ENCODE data around the gene NUDT8.
"Not testable (repeated sequence)": the region's sequence is repeated elsewhere in the genome, so short reads cannot be mapped to it uniquely, and the experiment has no call there.

The NUDT8 gene

DNA sequence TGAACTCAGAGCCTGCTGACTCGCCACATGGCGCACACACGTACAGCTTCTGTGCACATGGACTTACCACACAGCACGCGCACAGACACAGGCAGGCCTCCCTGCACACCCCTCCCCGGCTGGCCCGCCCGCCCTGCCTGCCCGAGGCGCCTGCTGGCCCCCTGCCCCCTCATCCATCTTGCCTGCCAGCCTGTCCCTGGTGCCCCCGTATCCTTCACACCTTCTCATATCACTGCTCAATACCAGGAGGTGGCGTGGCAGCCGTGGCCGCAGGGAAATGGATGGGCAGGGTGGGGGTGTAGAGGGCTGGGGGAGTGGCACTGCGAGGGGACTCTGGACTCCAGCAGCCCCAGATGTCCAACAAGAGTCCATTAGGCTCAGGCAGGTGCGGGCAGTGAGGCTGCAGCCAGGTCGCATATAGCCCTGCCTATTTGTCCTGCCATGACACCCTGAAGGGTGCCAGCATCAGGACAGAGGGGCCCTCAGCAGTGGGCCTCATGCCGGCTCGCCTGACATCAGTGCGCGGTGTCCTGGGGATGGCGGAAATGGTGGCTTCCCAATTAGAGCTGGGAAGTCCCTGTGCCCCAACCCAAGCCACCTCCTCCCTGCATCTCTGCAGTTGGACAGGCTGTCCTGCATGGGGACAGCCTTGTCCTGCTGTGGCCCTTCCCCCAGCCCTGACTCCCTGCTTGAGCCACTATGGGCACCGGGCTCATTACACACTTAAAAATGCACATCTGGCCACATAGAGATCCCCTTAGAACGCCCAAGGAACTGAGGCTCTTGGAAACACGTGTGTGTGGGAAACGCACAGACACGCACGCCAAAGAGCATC is 11.8 kb upstream of the NUDT8 start:
- DNase-seq (ENCODE audit: low read depth) = no peak

DNA sequence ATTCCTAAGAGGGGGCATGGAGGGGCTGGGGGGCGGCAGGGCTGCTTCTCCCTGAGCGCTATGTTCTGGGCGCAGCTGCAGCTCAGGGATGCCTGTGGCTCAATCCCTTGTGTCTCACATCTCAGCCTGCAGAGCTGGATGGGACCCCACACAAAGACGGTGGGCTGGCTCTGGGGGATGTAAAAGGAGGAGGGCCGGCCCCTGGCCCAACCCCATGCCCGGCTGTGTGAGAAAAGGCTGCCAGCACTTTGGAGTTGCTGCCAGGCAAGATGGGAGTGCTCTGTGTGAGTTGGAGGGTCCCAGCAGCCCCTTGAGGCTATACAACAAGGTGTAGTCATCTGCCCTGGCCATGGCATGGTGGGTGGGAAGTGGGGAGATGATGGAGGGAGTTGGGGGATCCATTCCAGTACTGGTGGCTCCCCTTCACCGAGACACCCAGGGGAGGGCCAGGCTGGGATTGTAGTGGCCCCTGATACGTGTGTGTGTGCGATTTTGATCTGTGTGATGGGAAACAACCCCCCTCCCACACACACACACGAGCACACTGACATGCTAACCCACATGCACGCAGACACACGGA is 11.1 kb upstream of the NUDT8 start:
- DNase-seq (ENCODE audit: low read depth) = no peak

DNA sequence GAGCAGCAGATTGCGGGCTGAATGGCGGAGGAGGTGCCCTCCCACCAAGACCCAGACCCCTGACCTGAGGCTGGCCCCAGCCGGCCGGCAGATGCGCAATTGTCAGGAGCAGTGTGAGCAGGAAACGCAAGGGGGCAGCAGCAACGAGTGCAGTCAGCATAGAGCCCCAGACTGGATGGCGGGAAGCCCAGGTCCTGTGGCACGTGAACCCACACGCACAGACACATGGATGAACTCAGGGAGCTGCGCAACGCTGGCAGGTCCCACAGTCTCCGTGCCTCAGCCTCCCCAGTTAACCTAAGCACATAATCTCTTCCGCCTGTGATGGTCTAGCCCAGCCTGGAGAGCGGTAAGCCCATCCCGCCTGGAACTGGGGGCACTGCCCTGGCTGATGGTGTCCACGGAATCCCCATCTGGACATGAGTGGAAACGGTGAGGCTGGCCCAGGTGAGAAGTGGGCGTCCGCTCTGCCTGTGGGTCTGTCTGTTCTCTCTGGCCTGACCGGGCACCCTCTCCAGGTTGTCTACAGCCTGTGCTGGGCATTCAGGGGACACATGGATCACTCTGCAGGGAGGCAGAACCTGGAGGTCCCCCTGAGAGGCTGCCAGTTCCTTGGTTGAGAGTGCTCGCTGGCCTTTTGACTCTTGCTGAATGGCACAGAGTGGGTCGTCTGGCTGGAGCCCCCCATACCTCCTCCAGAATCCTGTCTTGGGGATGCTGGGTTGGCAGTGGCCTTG is 10.5 kb upstream of the NUDT8 start:
- peak; percentile 26 for DNase-seq (ENCODE audit: low read depth)

- no peak for DNase-seq (ENCODE audit: low read depth)
Observed at GRCh38 chr11:67639438-67639859, 9.7 kb upstream of the NUDT8 start, which contains the start of gene TBX10. TSS of gene TBX10 (minus strand) at chr11:67639763. CDS start at chr11:67639472, 291 bp downstream.

DNA sequence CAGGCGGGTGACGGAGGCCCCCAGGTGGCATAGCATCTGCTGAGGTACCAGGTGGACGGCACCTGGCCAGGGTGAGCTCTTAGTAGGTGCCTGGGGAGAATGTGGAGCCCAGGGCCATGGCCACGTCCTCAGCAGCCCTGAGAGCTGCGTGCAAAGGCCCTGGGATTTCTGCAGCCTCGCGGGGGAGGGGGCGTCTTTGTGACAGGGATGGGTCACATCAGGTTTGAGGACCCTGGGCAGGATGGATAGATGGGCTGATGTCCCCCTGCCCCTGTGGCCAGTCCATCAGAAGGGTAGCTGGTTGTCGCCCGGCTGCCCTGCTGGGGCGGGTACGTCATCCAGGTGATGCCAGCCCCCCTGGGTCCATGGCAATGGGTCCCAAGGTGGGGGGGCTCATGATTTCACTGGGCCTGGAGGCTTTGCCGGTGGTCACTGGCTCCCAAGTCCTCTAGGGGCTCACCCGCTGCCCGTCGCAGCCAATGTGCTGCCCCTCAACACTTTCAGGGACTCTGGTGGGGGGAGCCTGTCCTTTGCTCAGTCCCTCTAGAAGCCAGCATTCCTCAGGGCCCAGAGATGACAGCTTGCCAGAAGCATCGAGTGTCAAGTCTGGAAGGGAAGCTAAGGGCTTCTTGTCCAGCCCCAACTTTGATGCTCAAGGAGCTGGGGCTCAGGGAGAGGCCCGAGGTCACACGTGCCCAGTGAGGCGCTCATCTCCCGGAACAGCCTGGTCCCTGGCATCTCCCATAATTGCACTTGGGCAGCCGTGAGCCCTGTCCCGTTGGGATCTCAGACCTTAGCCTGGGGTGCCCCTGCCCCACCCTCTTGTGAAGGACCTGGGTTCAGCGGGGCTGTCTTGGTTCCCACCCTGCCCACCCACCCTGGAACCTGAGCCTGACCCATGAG is 9.0 kb upstream of the NUDT8 start:
- no peak for DNase-seq (ENCODE audit: low read depth)

DNA sequence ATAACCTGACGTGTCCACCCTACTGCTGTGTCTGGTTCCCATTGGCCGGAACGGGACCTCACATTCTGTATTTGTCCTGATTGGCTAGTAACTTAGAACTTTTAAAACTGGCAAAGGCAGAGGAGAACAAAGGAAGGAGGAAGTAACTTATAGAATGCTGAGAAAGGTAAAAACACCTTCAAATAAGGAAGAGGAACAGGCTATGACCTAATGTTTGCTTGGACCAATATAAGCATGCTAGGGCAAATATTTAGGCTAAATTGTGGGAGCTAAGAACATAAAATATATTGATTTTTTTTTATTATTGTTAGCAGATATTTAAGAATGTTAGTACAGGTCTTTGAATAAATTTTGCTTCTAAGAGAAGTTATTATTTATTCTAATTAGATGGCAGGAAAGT is 7.7 kb upstream of the NUDT8 start:
- not testable (repeated sequence) for DNase-seq (ENCODE audit: low read depth)

DNA sequence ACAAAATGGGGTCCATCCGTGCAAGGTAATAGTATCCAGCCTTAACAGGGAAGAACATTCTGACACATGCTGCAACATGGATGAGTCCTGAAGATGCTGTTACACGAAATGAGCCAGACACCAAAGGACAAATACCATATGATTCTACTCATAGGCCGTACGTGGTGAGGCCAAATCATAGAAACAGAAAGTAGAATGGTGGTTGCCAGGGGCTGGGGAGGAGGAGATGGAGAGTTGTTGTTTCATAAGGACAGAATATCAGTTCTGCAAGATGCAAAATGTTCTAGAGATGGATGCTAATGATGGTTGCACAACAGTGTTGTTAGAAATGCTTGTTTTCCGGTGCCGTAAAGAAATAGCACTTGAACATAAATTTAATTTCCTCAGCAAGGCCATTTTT is 7.2 kb upstream of the NUDT8 start:
- DNase-seq (ENCODE audit: low read depth) = no peak

- DNase-seq (ENCODE audit: low read depth) = no peak
Observed at GRCh38 chr11:67635231-67635521, 5.4 kb upstream of the NUDT8 start.

- no peak for DNase-seq (ENCODE audit: low read depth)
Observed at GRCh38 chr11:67634366-67635230, 4.9 kb upstream of the NUDT8 start.

GRCh38 chr11:67633758-67634365 is 4.1 kb upstream of the NUDT8 start:
- no peak for DNase-seq (ENCODE audit: low read depth)

- DNase-seq (ENCODE audit: low read depth) = no peak
Observed at GRCh38 chr11:67632982-67633755, 3.4 kb upstream of the NUDT8 start.

GRCh38 chr11:67632175-67632981 is 2.6 kb upstream of the NUDT8 start:
- DNase-seq (ENCODE audit: low read depth) = no peak

- no peak for DNase-seq (ENCODE audit: low read depth)
Observed at GRCh38 chr11:67631853-67632174, 2.1 kb upstream of the NUDT8 start.

DNA sequence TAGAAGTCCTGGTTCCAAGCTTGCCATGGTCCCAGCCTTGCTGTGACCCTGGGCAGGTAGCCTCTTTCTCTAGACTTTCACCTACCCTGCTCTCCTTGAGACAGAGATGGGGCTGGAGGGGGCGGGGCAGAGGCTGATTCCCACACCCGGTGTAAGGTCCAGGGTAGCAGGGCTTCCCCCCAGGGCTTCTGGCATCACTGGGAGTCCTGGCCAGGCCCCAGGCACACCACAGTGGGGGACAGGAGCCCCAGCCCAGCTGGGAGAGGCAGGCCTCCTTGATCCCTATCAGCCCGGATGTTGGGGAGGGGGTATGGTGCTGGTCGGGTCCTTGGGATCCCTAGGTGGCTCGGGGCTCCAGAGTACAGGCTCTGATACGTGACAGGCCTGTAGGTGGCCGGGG is 1.7 kb upstream of the NUDT8 start:
- DNase-seq (ENCODE audit: low read depth) = no peak

DNA sequence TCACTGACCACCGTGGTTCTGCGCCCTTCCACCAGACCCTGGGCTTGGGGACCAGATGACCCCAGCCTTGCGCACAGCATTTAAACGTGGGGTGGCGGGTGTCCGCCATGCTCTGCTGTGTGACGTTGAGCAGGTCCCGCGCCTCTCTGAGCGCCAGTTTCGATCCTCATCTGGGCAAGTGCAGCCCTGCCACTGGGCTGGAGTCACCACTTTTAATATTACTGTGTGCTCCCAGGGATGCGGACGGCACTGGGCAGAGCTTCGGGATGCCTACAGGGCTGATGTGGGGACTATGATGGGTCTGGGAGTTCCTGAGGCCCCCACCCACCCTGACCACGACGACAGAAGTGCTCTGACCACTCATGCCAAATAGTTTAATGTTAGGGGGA is 1.2 kb upstream of the NUDT8 start:
- no peak for DNase-seq (ENCODE audit: low read depth)

DNA sequence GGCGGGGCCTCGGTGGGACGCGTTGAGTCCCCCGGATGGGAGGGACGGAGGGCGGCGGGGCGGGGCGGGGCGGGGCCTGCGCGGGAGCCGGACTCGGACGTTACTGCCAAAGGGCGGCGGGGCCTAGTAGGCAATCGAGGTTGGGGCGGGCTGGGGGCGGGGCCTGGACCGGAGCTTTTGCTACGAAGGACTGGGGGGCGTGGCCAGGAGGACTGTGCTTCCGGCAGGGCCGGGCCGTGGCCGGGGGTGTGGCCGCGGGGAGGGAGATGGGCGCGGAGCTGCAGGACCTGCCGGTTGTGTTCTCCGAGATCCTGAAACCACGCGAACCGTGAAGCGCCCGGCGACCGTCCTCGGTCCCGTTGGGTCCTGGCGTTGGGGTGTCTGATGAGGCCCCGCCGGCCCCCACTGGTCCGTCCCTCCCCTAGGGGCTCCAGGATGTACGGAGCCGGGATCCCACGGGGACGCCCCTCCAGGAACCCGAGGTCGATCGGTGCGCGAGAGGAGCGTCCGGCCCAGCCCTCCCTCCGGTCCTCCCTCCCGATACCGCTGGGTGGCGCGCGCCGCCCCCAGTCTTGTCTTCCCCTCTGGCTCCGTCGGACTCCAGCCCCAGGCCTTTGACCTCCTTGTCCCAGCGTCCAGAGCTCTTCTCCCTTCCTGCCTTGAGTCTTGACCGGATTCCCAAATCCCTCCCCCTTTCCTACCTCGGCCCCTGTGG is 648 bp upstream of the NUDT8 start:
- peak; percentile 93 for DNase-seq (ENCODE audit: low read depth)

DNA sequence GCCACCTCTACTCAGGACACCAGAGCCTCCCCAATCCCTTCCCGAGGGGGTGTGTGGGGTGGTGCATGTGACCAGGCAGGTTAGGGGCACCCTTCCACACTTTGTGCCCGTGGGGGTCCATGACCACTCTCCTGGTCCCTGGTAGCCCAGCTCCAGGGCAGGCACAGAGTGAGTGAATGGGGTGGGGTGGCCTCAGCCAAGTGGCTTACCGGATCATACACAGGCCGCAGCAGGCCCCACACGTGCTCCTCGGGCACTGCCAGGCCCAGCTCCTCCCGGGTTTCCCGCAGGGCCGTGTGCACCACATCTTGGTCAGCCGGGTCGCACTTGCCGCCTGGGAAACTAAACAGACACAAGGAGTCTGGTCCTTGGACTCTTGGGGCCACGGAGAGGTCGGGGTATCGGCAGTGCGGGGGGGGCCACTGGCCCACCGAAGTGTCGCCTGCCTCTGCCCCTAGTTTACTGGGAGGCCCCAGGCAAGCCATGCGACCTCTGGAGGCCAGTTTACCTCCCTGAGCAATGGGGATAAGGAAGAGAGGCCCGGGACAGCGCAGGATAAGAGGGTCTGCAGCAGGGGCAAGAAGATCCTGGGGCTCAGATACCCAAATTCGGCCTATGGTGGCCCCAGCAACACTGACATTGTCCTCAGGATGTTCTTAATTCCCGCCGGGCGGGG is 889 bp downstream of the NUDT8 start:
- DNase-seq (ENCODE audit: low read depth) = no peak

Data from stromal cell of bone marrow (primary cell).